Stimulated activated CD4-positive, alpha-beta T cell treated with anti-CD3 and anti-CD28 coated beads, Interleukin-1b, Interleukin-23, amount 100 ng/mL, for 4 hours (primary cell): ENCODE results near the gene TREM2.
"Not testable (repeated sequence)": the region's sequence is repeated elsewhere in the genome, so short reads cannot be mapped to it uniquely, and the experiment has no call there.

Experiments used
- DNase-seq, 2 donors: peaks; one replicate each; pipeline ENCODE4 v3.0.0-alpha.2; 2020; ENCODE audit warnings: low read depth in 2 of 2

The TREM2 gene

DNA sequence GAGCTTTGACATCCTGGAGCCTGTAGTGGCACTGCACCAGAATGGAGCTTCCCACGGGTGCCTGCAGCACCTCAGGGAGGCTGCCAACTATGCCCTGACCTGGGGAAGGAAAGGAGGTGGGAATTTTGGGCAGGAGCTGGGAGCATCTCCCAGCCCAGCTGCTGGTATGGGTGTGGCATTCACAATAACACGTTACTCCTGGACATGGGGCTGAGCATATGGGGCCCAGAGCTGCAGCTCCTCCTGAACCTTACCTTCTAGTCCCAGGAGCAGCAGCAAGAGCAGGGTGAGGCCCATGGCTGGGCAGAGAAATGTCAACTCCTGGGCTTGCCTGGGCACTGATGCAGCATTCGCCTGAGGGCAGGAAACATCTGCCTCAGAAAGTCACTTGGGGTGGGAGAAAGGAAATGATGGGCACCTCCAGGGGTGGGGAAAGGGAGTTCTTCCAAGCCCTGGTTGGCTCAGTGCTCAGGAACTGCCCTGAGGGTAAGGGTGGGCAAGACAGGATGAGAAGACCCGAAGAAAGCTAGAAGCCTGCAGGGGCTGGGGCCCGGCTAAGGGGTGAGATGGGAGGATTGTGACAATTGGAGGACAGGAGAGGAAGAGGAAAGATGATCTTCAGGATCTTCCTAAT is 8.8 kb downstream of the TREM2 start, which contains the start of gene TREML1:
Gene TREML1, minus strand, starts transcription at position 356 of the 634 bp plus-strand sequence. Its CDS starts 59 bp downstream, at position 297.
- no peak for DNase-seq

DNA sequence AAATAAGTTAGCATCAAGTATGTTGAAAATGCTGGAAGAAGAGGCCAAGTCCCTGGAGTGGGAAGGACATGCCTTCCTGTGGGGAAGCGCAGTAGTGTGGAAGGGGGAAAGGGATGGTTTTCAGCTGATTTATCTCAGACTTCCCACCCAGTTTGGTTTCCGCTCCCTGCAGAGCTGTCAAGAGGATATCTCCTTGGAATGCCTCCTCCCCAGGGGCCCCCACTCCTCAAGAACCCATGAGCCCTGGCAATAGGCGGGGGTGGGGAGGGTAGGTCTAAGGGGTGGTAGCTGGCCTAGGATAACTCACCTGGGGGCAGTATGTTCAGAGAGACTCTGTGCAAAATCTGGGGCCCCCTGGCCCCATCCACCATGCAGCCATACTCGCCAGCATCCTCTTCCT is 9.5 kb downstream of the TREM2 start:
- DNase-seq, result no peak

DNA sequence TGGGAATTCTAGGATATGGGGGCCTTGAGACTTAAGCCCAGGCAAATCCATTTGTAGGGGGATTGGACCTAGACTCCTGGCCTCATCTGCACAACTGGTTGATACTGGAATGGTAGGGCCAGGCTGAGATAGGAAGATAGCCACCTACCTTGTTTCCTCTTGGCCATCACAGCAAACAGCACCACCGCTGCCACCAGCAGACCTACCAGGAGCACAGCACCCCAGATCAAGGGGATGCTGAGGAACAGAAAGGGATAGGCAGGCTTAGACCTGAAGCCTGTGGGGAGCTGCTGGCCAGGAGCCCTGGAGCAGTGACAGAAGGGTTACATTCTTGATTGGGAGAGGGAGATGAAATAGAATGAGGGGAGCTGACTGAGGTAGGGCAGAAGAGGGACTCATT is 12.2 kb downstream of the TREM2 start:
- no peak for DNase-seq

DNA sequence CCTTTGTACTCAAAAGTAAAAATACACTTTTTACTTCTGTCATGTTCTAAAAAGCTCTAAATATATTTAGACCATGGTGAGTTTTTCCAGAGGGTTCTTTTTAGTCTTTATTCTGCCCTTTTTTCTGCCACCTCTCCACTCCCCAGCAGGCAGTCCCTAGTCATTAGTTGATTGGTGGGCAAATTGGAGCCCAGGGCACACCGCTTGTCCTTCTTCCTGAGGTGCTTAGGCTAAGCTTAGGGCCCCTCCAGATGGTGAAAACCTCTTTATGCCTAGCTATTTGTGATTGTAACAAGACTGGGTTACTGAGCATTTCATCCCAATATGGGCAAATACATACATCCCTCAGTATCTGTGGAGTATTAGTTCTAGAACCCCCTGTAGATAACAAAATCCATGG is 15.0 kb downstream of the TREM2 start:
- no peak for DNase-seq

DNA sequence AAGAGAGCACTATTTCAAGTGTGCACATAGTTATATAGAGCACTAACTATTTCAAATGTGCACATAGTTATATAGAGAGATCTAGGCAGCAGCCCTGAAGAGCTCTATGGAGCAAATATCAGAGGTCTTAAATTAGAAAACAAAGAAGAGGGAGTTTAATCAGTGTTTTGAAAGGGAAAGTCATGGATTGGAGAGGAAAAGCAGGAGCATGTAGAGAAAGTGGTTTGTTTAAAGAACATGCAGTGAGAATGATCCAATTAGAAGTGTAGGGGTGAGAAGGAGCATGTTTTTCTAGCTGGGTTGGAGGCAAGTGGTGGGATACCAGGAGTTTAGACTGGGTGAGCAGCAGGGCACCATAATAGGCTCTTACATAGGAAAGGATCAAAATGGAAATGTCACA is 26.0 kb downstream of the TREM2 start:
- DNase-seq, result no peak

DNA sequence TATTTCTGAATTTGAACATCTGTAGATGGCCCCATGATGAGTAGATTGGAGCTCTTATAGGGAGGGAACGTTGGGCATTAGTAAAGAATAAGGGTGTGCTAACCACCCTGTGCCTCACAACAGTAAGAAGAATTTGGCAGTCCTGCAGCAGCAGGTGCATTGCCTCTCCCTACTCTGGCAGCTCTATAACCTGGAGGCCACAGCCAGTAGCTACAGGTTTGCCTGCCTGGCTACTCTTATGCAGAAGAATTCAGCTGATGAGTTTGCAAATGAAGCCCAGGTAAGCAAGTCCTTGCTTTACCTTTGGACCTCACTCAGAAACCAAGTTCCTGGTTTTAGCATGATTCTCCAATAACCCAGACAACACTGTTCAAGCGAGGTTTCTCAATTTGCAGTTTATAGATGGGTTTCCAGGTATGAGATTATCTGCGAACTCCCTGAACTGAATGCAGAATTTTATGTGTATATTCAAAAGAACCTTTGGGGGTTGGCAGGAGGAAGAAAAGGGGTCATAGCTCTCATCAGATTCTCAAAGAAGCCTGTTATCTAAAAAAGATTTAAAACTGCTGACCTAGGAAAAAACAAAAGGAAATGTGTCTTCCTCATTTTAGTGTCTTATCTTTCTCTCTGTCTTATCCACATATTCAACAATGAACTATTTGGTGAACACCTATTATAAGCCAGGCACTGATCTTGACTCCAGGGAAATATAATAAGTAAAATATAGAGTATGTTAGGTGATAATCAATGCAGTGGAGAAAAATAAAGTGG is 27.7 kb downstream of the TREM2 start:
- DNase-seq, result no peak

DNA sequence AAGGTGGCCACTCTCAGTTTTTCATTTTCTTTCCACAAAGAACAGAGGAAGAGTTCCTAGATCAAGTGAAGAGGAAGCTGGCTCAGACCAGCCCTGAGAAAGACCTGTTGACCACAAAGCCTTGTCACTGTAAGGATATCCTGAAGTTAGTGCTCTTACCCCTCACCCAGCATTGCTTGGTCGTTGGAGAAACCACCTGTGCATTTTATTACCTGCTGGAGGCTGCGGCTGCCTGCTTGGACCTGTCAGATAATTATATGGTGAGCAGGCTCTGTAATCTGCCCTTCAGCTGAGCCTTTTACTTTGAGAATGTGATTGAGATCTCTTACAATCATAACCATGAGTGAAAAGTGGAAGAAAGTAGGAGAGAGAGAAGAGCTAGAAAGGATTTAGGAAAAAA is 30.7 kb downstream of the TREM2 start:
- DNase-seq, result no peak

DNA sequence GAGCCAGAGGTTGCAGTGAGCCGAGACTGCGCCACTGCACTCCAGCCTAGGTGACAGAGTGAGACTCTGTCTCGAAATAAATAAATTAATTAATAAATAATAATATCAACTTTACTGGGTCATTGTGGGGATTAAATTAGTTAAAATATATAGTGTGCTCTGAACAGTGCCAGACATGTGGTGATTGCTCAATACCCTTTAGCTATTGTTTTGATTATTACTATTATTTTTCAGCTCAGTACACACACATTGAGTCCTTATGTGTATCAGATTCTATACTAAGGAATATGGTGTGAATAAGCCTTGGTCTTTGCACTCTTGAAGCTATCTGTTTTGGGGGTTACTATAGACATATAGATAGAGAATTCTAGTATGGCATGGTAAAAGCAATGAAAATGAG is 37.6 kb downstream of the TREM2 start:
- no peak for DNase-seq

DNA sequence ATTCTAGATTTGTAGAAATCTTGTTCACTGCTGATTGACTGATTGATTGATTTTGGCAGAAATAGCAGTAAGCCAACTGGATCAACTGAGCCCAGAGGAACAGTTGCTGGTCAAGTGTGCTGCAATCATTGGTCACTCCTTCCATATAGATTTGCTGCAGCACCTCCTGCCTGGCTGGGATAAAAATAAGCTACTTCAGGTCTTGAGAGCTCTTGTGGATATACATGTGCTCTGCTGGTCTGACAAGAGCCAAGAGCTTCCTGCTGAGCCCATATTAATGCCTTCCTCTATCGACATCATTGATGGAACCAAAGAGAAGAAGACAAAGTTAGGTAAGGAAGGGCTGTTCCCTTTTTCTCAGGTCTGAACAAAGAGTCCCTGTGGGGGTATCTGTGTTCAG is 40.0 kb downstream of the TREM2 start:
- DNase-seq, result no peak

DNA sequence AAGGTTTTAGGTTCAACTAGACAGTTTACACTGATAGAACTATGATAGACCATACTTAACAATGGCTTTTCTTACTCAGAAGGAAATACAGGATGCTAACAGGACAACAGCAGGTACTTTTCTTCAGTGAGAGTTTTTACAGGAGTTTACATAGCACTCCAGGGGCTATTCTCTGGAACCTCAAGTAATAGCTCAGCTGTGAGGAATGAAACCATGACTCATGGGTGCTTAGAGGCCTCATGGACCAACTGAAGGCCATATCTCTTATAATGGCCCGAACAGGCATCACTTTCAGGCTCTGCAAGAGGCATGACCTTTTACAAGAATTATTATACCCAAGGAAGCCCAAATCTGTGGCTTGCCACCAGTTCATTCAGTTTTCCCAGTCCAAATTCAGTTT is 40.5 kb downstream of the TREM2 start:
- DNase-seq, result no peak

DNA sequence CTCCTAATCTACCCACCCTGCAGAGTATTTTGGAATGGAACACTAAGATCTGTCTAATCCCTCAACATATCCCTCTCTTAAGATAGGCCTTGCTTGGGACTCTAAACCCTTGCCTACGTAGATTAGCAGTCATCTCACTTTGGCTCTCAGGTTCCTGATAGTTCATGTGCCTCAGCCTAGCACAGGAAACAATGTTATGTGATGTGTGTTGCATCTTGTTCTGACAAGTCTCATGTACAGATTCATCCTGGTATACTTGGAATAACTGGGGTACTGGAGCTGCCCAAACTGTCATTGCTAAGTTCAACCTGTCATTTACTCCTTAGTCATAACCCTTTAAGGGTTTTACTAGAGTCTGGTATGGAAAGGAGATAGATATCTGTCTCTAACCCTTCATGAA is 42.9 kb downstream of the TREM2 start:
- DNase-seq, result no peak

DNA sequence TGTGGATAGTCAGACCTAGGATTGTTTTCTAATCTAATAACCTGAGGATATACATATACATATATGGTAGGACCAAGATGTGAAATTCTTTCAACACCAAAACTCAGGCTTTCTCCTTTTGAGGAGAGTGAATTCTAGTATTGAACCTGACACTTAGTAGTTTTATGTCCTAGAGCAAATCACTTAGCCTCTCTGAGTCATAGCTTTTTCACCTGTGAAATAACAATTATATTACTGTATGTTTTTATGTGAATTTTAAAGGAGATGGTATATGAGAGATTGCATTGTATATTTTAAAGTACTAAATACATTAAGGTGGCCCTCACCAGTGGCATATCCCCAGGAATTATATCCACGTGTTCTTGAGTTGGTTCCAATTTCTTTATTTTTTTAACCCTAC is 43.4 kb downstream of the TREM2 start:
- no peak for DNase-seq

DNA sequence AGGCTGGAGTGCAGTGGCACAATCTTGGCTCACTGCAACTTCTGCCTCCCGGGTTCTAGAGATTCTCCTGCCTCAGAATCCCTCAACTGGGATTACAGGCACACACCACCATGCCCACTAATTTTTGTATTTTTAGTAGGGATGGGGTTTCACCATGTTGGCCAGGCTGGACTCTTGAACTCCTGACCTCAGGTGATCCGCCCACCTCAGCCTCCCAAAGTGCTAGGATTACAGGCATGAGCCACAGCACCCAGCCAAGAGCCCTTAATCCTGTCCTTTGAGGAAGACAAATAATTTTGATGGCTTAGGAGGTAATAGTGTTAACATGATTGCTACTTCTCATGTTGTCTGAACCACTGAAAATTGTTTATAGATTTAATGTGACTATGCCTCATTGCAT is 47.9 kb downstream of the TREM2 start:
- not testable (repeated sequence) for DNase-seq

DNA sequence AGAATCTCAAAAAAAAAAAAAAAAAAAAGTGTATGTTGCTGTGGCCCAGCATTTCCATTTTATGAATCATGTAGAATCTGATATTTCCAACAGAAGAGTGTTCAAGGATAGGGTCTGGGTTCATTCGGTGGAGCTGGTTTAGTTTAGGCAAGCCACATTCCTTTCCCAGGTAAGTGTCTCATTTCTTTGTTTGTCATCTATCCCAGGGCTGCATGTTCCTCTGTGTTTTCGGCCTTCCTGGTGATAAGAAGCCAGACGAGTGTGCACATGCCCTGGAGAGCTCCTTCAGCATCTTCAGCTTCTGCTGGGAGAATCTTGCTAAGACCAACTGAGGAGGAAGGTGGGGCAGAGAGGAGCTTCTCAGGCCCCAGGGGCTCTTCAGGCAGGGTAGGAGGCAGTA is 51.9 kb downstream of the TREM2 start:
- no peak for DNase-seq
